DND-41 (cell line): ENCODE data around the gene SMIM23.

ENCODE experiments used
- CTCF ChIP-seq: IDR thresholded peaks from 2 replicates; pipeline ENCODE4 v1.5.1; 2012; ENCODE audit warnings: borderline replicate concordance, low read length, moderate library complexity, mild to moderate bottlenecking; ENCODE audit not compliant: poor library complexity, severe bottlenecking; ENCODE audit errors: extremely low read depth
- EZH2 ChIP-seq: IDR thresholded peaks from 3 replicates; pipeline ENCODE4 v1.6.1; 2012; ENCODE audit warnings: borderline replicate concordance, low read depth, mild to moderate bottlenecking, moderate library complexity, low read length, inconsistent platforms; ENCODE audit not compliant: severe bottlenecking

GRCh38 chr5:171838066-171838465 lies 52.4 kb downstream of the SMIM23 start:
- no peak for TF ChIP-seq CTCF
- TF ChIP-seq EZH2: no peak
